ENCODE measurements around the gene HOXB7.

- TF ChIP-seq, protein P1, sequence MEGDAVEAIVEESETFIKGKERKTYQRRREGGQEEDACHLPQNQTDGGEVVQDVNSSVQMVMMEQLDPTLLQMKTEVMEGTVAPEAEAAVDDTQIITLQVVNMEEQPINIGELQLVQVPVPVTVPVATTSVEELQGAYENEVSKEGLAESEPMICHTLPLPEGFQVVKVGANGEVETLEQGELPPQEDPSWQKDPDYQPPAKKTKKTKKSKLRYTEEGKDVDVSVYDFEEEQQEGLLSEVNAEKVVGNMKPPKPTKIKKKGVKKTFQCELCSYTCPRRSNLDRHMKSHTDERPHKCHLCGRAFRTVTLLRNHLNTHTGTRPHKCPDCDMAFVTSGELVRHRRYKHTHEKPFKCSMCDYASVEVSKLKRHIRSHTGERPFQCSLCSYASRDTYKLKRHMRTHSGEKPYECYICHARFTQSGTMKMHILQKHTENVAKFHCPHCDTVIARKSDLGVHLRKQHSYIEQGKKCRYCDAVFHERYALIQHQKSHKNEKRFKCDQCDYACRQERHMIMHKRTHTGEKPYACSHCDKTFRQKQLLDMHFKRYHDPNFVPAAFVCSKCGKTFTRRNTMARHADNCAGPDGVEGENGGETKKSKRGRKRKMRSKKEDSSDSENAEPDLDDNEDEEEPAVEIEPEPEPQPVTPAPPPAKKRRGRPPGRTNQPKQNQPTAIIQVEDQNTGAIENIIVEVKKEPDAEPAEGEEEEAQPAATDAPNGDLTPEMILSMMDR (IDR thresholded peaks at IDR 0.05): no peak
- TF ChIP-seq POLR2A (IDR thresholded peaks at IDR 0.05): no peak
Observed at GRCh38 chr17:48649741-48650140, 38.9 kb upstream of the HOXB7 start.
